ENCODE data around the gene GRSF1. TPM values are rescaled to one million over a fixed set of nuclear protein-coding genes. Genes with fewer than 3 reads are reported as not detected.
A peak's percentile ranks its signal among the peaks of the same experiment; 100 is the strongest.
"Not testable (repeated sequence)": the region's sequence is repeated elsewhere in the genome, so short reads cannot be mapped to it uniquely, and the experiment has no call there.

GRSF1 gene
- total RNA-seq, 1 experiment from 2014 or later = 108 TPM

- H2BK120ac ChIP-seq (ENCODE audit: low read depth, low read length, poor library complexity, severe bottlenecking); H3K4ac ChIP-seq (ENCODE audit: low read depth, low read length); H3T11ph ChIP-seq (ENCODE audit: low read length); H3K18ac ChIP-seq (ENCODE audit: insufficient read length, low read depth, low read length); H3K79me1 ChIP-seq (ENCODE audit: insufficient read depth, low read depth, low read length, poor library complexity, severe bottlenecking); H2BK15ac ChIP-seq (ENCODE audit: low read depth, low read length); H2BK12ac ChIP-seq (ENCODE audit: insufficient read length, low read depth, low read length); H3K27me3 Mint-ChIP-seq (ENCODE audit: low read depth); H3K27ac ChIP-seq (ENCODE audit: insufficient read length, low read depth, low read length); H2BK20ac ChIP-seq (ENCODE audit: low read depth, low read length, poor library complexity, severe bottlenecking); H3K27me3 ChIP-seq (ENCODE audit: insufficient read depth, low read length); H3K4me1 ChIP-seq (ENCODE audit: insufficient read depth, low read length); H3K23me2 ChIP-seq (ENCODE audit: insufficient read length, low read depth, low read length, poor library complexity, severe bottlenecking); H3K9ac ChIP-seq (ENCODE audit: extremely low read depth, insufficient read length, low read length); H4K91ac ChIP-seq (ENCODE audit: insufficient read length, low read depth, low read length); H4K20me1 ChIP-seq (ENCODE audit: control insufficient read depth, insufficient read depth, insufficient read length); H2AFZ ChIP-seq (ENCODE audit: low read length); H3K27ac Mint-ChIP-seq; H4K8ac ChIP-seq (replicated peaks; ENCODE audit: insufficient read length, low read depth, low read length); H3K4me2 ChIP-seq (ENCODE audit: insufficient read depth, insufficient read length, low read length); H4K5ac ChIP-seq (ENCODE audit: insufficient read length, low read depth, low read length); H2AK5ac ChIP-seq (ENCODE audit: insufficient read length, low read length); H2BK5ac ChIP-seq (ENCODE audit: insufficient read length, low read length); H3K56ac ChIP-seq (ENCODE audit: insufficient read length, low read depth, low read length); H3K14ac ChIP-seq (ENCODE audit: insufficient read depth, low read length); H3K9me3 ChIP-seq (ENCODE audit: control insufficient read depth, low read depth, low read length); H3K23ac ChIP-seq (ENCODE audit: insufficient read length, low read depth, low read length); H3K9me3 Mint-ChIP-seq: not testable (repeated sequence)
- peaks cover 30% of the 10 kb centered on the region for H3K79me2 ChIP-seq (ENCODE audit: insufficient read depth, low read length)
- Mint-ChIP-seq H3K4me1 (peaks cover 17 to 24% of the 10 kb centered on the region in 2 experiments), H3K4me3 (peak overlapping the region in 1 of 2 experiments; percentile 77; a peak in 3 of 5 replicates), H3K36me3 (ENCODE audit: insufficient read depth in 1 of 3, low read depth in 3 of 3) (peaks cover 8 to 16% (median 11%) of the 10 kb centered on the region in 3 experiments)
- DNase-seq = peak; percentile 76
- WGBS (ENCODE audit: extremely low coverage, insufficient read length, low lambda C conversion rate) = no CpG with 5 or more reads among the region's 20 CpGs
Measured at GRCh38 chr4:70840137-70840536, 447 bp upstream of the GRSF1 start.
